SU-DHL-6 (cell line): ENCODE measurements around the gene ZSWIM3.
A peak's percentile ranks its signal among the peaks of the same experiment; 100 is the strongest.

Experiments used
- H2AFZ ChIP-seq: fragments of 200-600 bp; sonication (generic); 2 replicates; pipeline ENCODE4 v1.6.1; 2014; ENCODE audit warnings: low read depth, mild to moderate bottlenecking, moderate library complexity, mixed read lengths, antibody characterized with exemption, low read length; ENCODE audit not compliant: severe bottlenecking
- H3F3A ChIP-seq: fragments of 200-600 bp; shearing (Covaris generic); 2 replicates; pipeline ENCODE4 v1.6.0; 2016; ENCODE audit warnings: antibody characterized with exemption, mild to moderate bottlenecking; ENCODE audit not compliant: insufficient read depth
- H3K27ac ChIP-seq: fragments of 200-600 bp; sonication (generic); 2 replicates; pipeline ENCODE4 v1.5.1; 2016; ENCODE audit warnings: low read depth, mild to moderate bottlenecking, low read length, moderate library complexity, mixed read lengths
- H3K27me3 ChIP-seq: fragments of 200-600 bp; sonication (generic), shearing (Covaris generic); 2 replicates; pipeline ENCODE4 v1.6.0; 2014; ENCODE audit warnings: mild to moderate bottlenecking, low read length
- H3K36me3 ChIP-seq: fragments of 200-600 bp; sonication (generic); 2 replicates; pipeline ENCODE4 v1.6.1; 2014; ENCODE audit warnings: mild to moderate bottlenecking, low read length, mixed read lengths
- H3K4me2 ChIP-seq: fragments of 300-600, 200-600 bp; shearing (Covaris generic), sonication (generic); 2 replicates; pipeline ENCODE4 v1.6.0; 2014; ENCODE audit warnings: low read length, low read depth, mild to moderate bottlenecking; ENCODE audit not compliant: poor library complexity, severe bottlenecking
- H3K4me3 ChIP-seq: fragments of 200-600 bp; sonication (generic); 2 replicates; pipeline ENCODE4 v1.5.1; 2014; ENCODE audit warnings: antibody characterized with exemption, low read length, mild to moderate bottlenecking, mixed read lengths; ENCODE audit not compliant: insufficient read depth, poor library complexity, severe bottlenecking
- H3K79me2 ChIP-seq: fragments of 200-600 bp; sonication (generic); 2 replicates; pipeline ENCODE4 v1.6.1; 2014; ENCODE audit warnings: mild to moderate bottlenecking, low read length, moderate library complexity; ENCODE audit not compliant: insufficient read depth
- H3K9ac ChIP-seq: fragments of 200-600 bp; sonication (generic); 2 replicates; pipeline ENCODE4 v1.7.0; 2014; ENCODE audit warnings: mild to moderate bottlenecking, low read length
- H3K9me2 ChIP-seq: fragments of 200-600 bp; sonication (generic); replicated peaks from 2 replicates; pipeline ENCODE4 v1.6.1; 2014; ENCODE audit warnings: low read length; ENCODE audit not compliant: insufficient read depth
- H3K9me3 ChIP-seq: fragments of 200-600 bp; sonication (generic); 2 replicates; pipeline ENCODE4 v1.6.1; 2014; ENCODE audit warnings: low read length, mixed read lengths; ENCODE audit not compliant: insufficient read depth
- H4K20me1 ChIP-seq: fragments of 200-600 bp; sonication (generic); 2 replicates; pipeline ENCODE4 v1.6.1; 2014; ENCODE audit warnings: low read depth, mild to moderate bottlenecking, antibody characterized with exemption, low read length, moderate library complexity, mixed read lengths
- EZH2phosphoT487 ChIP-seq: fragments of 200-600 bp; sonication (generic), shearing (Covaris generic); conservative IDR thresholded peaks from 2 replicates; pipeline ENCODE4 v1.6.1; 2018; ENCODE audit warnings: mild to moderate bottlenecking, antibody characterized with exemption, low read length, moderate library complexity, mixed read lengths
- TF ChIP-seq, protein P1 (sequence below): fragments of 200-600 bp; sonication (generic); IDR thresholded peaks from one replicate; pipeline ENCODE4 v1.5.1; 2017; ENCODE audit warnings: antibody characterized with exemption, mild to moderate bottlenecking, low read length, moderate library complexity; ENCODE audit not compliant: insufficient read depth, poor library complexity, severe bottlenecking

ZSWIM3 gene

DNA sequence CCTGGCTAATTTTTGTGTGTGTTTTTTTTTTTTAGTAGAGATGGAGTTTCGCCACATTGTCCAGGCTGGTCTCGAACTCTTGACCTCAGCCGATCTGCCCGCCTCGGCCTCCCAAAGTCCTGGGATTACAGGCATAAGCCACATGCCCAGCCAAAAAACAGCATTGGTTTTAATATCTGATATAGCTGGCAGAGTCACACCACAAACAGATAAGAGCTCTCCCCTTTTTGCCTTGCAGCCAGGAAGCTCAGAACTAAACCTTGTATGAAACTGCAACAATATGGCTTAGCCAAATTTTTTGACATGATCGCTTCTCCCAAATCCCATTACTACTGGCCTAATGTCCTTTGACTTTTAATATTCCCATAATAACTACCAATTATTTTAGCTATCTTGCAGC lies 5.1 kb upstream of the ZSWIM3 start:
- Histone ChIP-seq H3K4me3 (no peak overlapping the region), H3K9me2 (no peaks in the 10 kb centered on the region), H3K36me3 (no peaks in the 10 kb centered on the region), H3K79me2 (peaks cover 19% of the 10 kb centered on the region), H3K27me3 (no peaks in the 10 kb centered on the region), H3K9ac (no peak overlapping the region), H2AFZ (no peak overlapping the region), H3K4me2 (no peak overlapping the region), H3K9me3 (no peaks in the 10 kb centered on the region), H3F3A (no peaks in the 10 kb centered on the region), H4K20me1 (no peaks in the 10 kb centered on the region), H3K27ac (no peak overlapping the region)
- TF ChIP-seq, protein P1, sequence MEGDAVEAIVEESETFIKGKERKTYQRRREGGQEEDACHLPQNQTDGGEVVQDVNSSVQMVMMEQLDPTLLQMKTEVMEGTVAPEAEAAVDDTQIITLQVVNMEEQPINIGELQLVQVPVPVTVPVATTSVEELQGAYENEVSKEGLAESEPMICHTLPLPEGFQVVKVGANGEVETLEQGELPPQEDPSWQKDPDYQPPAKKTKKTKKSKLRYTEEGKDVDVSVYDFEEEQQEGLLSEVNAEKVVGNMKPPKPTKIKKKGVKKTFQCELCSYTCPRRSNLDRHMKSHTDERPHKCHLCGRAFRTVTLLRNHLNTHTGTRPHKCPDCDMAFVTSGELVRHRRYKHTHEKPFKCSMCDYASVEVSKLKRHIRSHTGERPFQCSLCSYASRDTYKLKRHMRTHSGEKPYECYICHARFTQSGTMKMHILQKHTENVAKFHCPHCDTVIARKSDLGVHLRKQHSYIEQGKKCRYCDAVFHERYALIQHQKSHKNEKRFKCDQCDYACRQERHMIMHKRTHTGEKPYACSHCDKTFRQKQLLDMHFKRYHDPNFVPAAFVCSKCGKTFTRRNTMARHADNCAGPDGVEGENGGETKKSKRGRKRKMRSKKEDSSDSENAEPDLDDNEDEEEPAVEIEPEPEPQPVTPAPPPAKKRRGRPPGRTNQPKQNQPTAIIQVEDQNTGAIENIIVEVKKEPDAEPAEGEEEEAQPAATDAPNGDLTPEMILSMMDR = no peak
- TF ChIP-seq EZH2phosphoT487 = no peak

DNA sequence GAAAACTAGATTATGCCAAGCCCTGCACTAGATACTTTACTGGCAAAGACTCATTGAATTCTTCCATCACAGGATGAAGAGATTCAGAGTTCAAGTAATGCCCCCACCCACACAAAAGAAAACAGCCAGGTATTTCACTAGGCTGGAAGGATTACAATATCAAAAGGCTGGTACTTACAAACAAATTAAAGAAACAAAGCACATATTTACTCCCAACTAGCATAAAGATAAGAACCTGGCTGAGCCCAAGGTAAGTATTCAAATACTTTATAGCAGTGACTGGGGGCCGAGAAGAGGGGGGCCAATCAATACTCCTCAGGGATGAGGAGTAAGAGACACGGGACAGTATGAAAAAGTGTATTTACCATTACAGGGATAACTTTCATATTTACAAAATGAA lies 3.9 kb upstream of the ZSWIM3 start:
- H3K79me2 ChIP-seq = peaks cover 19% of the 10 kb centered on the region
- H3K4me3 ChIP-seq = no peak overlapping the region
- no peak overlapping the region for H3K27ac ChIP-seq
- no peaks in the 10 kb centered on the region for H3K9me3 ChIP-seq
- H2AFZ ChIP-seq = no peak overlapping the region
- no peaks in the 10 kb centered on the region for H3K27me3 ChIP-seq
- no peaks in the 10 kb centered on the region for H3K36me3 ChIP-seq
- no peak overlapping the region for H3K9ac ChIP-seq
- H3F3A ChIP-seq = no peaks in the 10 kb centered on the region
- TF ChIP-seq, protein P1 = no peak
- TF ChIP-seq EZH2phosphoT487 = no peak
- no peaks in the 10 kb centered on the region for H4K20me1 ChIP-seq
- no peak overlapping the region for H3K4me2 ChIP-seq
- no peaks in the 10 kb centered on the region for H3K9me2 ChIP-seq

DNA sequence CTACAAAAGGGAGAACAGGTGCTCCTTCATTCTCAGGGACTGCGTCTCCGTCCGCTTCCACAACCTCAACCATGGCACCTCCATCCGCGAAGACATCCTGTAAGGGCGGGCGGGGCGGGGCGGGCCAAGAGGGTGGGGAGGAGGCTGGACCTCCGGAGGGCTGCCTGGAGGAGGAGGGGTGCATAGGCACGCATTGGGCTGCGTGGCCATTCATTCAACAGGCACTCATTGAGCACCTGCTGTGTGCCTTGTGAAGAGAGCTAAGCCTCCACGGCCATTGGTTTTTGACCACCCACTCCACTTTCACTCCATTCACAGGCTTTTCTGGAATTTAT lies 435 bp downstream of the ZSWIM3 start:
- Histone ChIP-seq H4K20me1 (no peaks in the 10 kb centered on the region), H3K9ac (peak overlapping the region; percentile 88), H3K9me3 (no peaks in the 10 kb centered on the region), H3K27me3 (no peaks in the 10 kb centered on the region), H3K36me3 (no peaks in the 10 kb centered on the region), H3K4me3 (peak overlapping the region; percentile 68), H3F3A (no peaks in the 10 kb centered on the region), H3K79me2 (peaks cover 19% of the 10 kb centered on the region), H3K4me2 (peak overlapping the region; percentile 81), H3K27ac (peak overlapping the region; percentile 65), H3K9me2 (no peaks in the 10 kb centered on the region), H2AFZ (peak overlapping the region; percentile 79)
- TF ChIP-seq, protein P1 = no peak
- TF ChIP-seq EZH2phosphoT487 = no peak

DNA sequence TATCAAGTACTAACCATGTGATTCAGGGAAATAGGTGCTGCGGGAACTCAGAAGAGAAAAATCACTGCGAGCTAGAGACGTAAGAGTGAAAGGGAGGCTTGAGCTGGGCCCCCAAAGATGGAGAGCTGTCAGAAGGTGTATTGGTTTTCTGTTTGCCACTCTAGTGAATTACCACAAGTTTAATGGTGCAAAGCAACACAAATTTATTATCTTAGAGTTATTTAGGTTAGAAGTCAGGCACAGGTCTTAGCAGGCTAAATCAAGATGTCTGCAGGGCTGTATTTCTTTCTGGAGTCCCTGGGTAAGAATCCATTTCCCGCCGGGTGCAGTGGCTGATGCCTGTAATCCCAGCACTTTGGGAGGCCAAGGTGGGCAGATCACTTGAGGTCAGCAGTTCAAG lies 2.5 kb downstream of the ZSWIM3 start:
- no peak for TF ChIP-seq EZH2phosphoT487
- TF ChIP-seq, protein P1 = no peak
- no peaks in the 10 kb centered on the region for H3K9me3 ChIP-seq
- no peak overlapping the region for H3K9ac ChIP-seq
- no peaks in the 10 kb centered on the region for H3F3A ChIP-seq
- H3K9me2 ChIP-seq = no peaks in the 10 kb centered on the region
- peaks cover 18% of the 10 kb centered on the region for H3K79me2 ChIP-seq
- H2AFZ ChIP-seq = no peak overlapping the region
- H4K20me1 ChIP-seq = no peaks in the 10 kb centered on the region
- H3K4me3 ChIP-seq = no peak overlapping the region
- no peak overlapping the region for H3K4me2 ChIP-seq
- no peak overlapping the region for H3K27ac ChIP-seq
- no peaks in the 10 kb centered on the region for H3K36me3 ChIP-seq
- H3K27me3 ChIP-seq = no peaks in the 10 kb centered on the region
